ENCODE data around the gene NAALADL2.

Gene NAALADL2

DNA sequence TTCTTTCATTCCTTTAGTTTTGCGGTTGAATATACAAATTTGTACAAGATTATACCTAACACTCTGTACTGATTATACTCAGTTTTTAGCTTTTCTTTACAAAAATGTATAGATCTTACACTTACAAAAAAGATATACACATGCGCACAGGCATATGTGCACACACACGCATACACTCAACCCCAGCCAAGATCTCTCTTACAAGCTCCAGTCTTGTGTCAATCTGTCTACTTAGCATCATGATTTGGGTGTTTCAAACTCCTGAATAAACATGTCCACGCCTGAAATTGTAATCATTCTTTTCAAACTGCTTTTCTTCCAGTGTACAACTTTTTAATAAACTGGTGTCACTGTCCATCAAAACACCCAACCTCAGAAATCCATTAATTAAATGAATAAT lies 180.7 kb downstream of the NAALADL2 start:
- in situ Hi-C loops (cut with HindIII; ENCODE audit: low pct_ligation_motif_present, low sequenced_read_pairs): no loop called here
- no peak for DNase-seq
- Histone ChIP-seq H3K36me3 (replicated peaks) (no peaks in the 10 kb centered on the region), H3K27me3 (replicated peaks) (no peaks in the 10 kb centered on the region), H3K4me3 (ENCODE audit: low read depth, low read length) (no peak overlapping the region), H3K27ac (no peak overlapping the region)
- TF ChIP-seq, protein P1, sequence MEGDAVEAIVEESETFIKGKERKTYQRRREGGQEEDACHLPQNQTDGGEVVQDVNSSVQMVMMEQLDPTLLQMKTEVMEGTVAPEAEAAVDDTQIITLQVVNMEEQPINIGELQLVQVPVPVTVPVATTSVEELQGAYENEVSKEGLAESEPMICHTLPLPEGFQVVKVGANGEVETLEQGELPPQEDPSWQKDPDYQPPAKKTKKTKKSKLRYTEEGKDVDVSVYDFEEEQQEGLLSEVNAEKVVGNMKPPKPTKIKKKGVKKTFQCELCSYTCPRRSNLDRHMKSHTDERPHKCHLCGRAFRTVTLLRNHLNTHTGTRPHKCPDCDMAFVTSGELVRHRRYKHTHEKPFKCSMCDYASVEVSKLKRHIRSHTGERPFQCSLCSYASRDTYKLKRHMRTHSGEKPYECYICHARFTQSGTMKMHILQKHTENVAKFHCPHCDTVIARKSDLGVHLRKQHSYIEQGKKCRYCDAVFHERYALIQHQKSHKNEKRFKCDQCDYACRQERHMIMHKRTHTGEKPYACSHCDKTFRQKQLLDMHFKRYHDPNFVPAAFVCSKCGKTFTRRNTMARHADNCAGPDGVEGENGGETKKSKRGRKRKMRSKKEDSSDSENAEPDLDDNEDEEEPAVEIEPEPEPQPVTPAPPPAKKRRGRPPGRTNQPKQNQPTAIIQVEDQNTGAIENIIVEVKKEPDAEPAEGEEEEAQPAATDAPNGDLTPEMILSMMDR (IDR thresholded peaks at IDR 0.05; ENCODE audit: low read depth, low read length, missing control alignments): no peak

DNA sequence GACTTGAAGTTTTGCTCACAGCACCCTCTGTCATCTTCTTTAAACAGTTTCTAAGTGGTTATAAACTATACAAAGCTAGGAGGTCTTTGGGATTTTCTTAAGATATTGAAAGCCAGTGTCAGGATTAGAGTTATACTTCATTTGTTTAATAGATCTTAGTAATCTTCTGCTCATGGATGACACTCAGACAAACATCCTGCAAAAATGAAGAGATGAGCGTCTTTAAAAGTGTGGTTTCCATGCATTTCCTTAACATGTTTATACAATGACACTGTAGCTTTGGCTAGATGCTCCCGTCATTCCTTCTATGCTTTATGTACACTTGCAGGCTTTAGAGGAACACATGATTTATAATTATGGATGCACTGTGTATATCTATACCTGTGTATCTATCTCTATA lies 182.2 kb downstream of the NAALADL2 start:
- H3K4me3 ChIP-seq (ENCODE audit: low read depth, low read length): no peak overlapping the region

DNA sequence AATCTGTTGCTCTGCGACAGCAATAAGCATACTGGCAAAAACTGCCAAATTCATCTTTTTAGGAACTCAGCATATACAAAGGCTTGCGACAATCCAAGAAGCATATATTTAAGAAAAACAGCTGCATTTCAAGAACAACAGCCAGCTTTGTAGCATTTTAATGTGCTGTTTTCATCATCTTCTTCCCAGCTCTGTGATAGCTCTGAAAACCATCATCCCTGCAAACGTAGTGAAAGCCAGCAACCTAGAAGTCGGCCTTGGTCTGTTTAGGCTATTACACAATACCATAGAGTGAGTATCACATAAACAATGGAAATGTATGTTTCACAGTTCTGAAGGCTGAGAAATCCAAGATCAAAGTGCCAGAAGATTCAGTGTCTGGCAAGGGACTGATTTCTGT lies 187.5 kb downstream of the NAALADL2 start:
- in situ Hi-C loops (cut with HindIII; ENCODE audit: low pct_ligation_motif_present, low sequenced_read_pairs): no loop called here
- DNase-seq: no peak

More for the DNA sequence above, 182.2 kb downstream of the NAALADL2 start:
- in situ Hi-C loops (cut with HindIII; ENCODE audit: low pct_ligation_motif_present, low sequenced_read_pairs): no loop called here
- TF ChIP-seq, protein P1 (IDR thresholded peaks at IDR 0.05; ENCODE audit: low read depth, low read length, missing control alignments): no peak
- H3K27ac ChIP-seq: no peak overlapping the region
- peak; percentile 20 for DNase-seq
- no peaks in the 10 kb centered on the region for H3K27me3 ChIP-seq (replicated peaks)
- H3K36me3 ChIP-seq (replicated peaks): no peaks in the 10 kb centered on the region

DNA sequence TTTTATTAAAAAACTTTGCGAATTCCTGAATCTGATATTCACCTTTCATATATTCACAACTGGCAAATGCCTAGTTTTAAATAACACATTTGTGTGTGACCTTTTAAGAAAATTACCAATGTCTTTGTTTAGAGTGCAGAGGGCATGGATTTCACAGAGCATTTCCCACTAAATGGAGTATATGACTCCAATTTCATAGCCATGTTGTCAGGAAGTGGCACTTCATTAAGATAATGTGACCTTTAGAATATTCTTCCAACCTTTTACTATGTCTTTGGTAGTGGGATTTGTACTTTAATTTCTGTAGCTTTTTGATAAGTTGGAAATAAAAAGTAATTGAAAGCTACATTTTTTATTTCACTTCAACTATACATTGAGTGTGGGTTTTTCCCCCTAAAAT lies 188.7 kb downstream of the NAALADL2 start:
- H3K27ac ChIP-seq: no peak overlapping the region
- H3K27me3 ChIP-seq (replicated peaks): no peaks in the 10 kb centered on the region
- in situ Hi-C loops (cut with HindIII; ENCODE audit: low pct_ligation_motif_present, low sequenced_read_pairs): no loop called here
- H3K36me3 ChIP-seq (replicated peaks): no peaks in the 10 kb centered on the region
- H3K4me3 ChIP-seq (ENCODE audit: low read depth, low read length): no peak overlapping the region
- DNase-seq: no peak
- TF ChIP-seq, protein P1 (IDR thresholded peaks at IDR 0.05; ENCODE audit: low read depth, low read length, missing control alignments): no peak

More for the DNA sequence above, 187.5 kb downstream of the NAALADL2 start:
- TF ChIP-seq, protein P1 (IDR thresholded peaks at IDR 0.05; ENCODE audit: low read depth, low read length, missing control alignments): no peak
- Histone ChIP-seq H3K36me3 (replicated peaks) (no peaks in the 10 kb centered on the region), H3K4me3 (ENCODE audit: low read depth, low read length) (no peak overlapping the region), H3K27ac (no peak overlapping the region), H3K27me3 (replicated peaks) (no peaks in the 10 kb centered on the region)

DNA sequence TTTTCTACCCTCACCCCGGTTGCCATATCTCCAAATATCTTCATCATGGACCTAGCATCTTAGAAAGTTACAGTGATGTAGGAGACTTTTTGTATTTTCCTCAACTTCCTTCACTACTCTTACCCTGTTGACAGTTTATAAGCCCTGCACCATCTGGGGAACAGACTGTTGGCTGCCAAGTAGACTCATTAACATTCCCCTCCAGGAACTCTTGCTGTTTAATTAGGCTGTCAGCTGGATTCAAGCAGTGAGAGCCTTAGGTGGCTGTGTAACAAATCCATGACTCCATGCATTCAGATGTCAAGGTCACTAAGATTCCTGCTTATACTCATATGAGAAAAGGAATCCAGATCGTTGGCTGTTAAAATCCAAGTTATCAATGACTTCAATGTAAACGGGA lies 198.3 kb downstream of the NAALADL2 start:
- H3K4me3 ChIP-seq (ENCODE audit: low read depth, low read length): no peak overlapping the region
- H3K36me3 ChIP-seq (replicated peaks): no peaks in the 10 kb centered on the region
- H3K27me3 ChIP-seq (replicated peaks): no peaks in the 10 kb centered on the region
- TF ChIP-seq, protein P1 (IDR thresholded peaks at IDR 0.05; ENCODE audit: low read depth, low read length, missing control alignments): no peak
- no peak for DNase-seq
- H3K27ac ChIP-seq: no peak overlapping the region
- in situ Hi-C loops (cut with HindIII; ENCODE audit: low pct_ligation_motif_present, low sequenced_read_pairs): no loop called here

DNA sequence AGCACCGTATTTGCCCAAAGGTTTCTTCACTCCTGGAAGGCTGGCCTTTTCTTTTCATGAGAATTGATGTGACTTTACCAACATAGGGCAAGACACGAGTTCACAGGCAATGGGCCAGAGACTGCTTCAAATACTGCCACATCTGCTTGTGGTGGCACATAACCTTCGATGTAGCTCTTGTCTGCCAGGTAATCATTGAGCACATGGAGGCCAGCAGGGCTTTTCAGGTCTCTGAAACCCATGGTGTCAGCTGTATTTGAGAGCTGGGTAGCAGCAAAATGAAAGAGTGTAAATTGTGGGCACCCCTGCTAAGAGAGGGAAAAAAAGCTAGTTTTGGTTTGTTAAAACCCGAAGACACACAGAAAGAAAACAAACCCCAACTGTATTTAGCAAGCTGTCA lies 200.7 kb downstream of the NAALADL2 start:
- Histone ChIP-seq H3K27me3 (replicated peaks) (no peaks in the 10 kb centered on the region), H3K4me3 (ENCODE audit: low read depth, low read length) (no peak overlapping the region), H3K27ac (no peak overlapping the region), H3K36me3 (replicated peaks) (no peaks in the 10 kb centered on the region)
- TF ChIP-seq, protein P1 (IDR thresholded peaks at IDR 0.05; ENCODE audit: low read depth, low read length, missing control alignments): no peak
- DNase-seq: no peak
- in situ Hi-C loops (cut with HindIII; ENCODE audit: low pct_ligation_motif_present, low sequenced_read_pairs): no loop called here
